GM23248 (cell line): Measurements from ENCODE around the gene ZDHHC1. TPM values are rescaled to one million over a fixed set of nuclear protein-coding genes. Genes with fewer than 3 reads are reported as not detected.

ENCODE experiments used
- DNase-seq: peaks from one replicate; pipeline ENCODE4 v3.0.0-alpha.2; 2015
- H2AFZ ChIP-seq: fragments of 200-600 bp; sonication (generic); 2 replicates; pipeline ENCODE4 v1.6.1; 2016; ENCODE audit warnings: antibody characterized with exemption
- H3F3A ChIP-seq: fragments of 200-600 bp; sonication (generic); 2 replicates; pipeline ENCODE4 v1.6.1; 2016; ENCODE audit warnings: mild to moderate bottlenecking, antibody characterized with exemption, mixed run types; ENCODE audit not compliant: insufficient read depth
- H3K27ac ChIP-seq: fragments of 200-600 bp; sonication (generic); 2 replicates; pipeline ENCODE4 v1.5.1; 2016; ENCODE audit warnings: mild to moderate bottlenecking
- H3K27me3 ChIP-seq: fragments of 200-600 bp; sonication (generic); replicated peaks from 2 replicates; pipeline ENCODE4 v1.6.1; 2016; ENCODE audit warnings: mild to moderate bottlenecking; ENCODE audit not compliant: insufficient read depth
- H3K36me3 ChIP-seq: fragments of 200-600 bp; sonication (generic); 2 replicates; pipeline ENCODE4 v1.6.1; 2016; ENCODE audit warnings: low read depth, mild to moderate bottlenecking
- H3K4me1 ChIP-seq: fragments of 200-600 bp; sonication (generic); 2 replicates; pipeline ENCODE4 v1.6.1; 2016; ENCODE audit warnings: mild to moderate bottlenecking; ENCODE audit not compliant: insufficient read depth
- H3K4me2 ChIP-seq: fragments of 200-600 bp; sonication (generic); one replicate; pipeline ENCODE4 v1.6.1; 2016; ENCODE audit warnings: mild to moderate bottlenecking; ENCODE audit not compliant: unreplicated experiment
- H3K4me3 ChIP-seq: fragments of 200-600 bp; sonication (generic); 2 replicates; pipeline ENCODE4 v1.5.1; 2016; ENCODE audit warnings: mild to moderate bottlenecking
- H3K79me2 ChIP-seq: fragments of 200-600 bp; sonication (generic); 2 replicates; pipeline ENCODE4 v1.6.1; 2016; ENCODE audit warnings: mild to moderate bottlenecking; ENCODE audit not compliant: insufficient read depth
- H3K9ac ChIP-seq: fragments of 200-600 bp; sonication (generic); 2 replicates; pipeline ENCODE4 v1.6.1; 2016; ENCODE audit warnings: mild to moderate bottlenecking
- H3K9me2 ChIP-seq: fragments of 200-600 bp; sonication (generic); 2 replicates; pipeline ENCODE4 v1.6.1; 2016; ENCODE audit warnings: mixed run types, mild to moderate bottlenecking, moderate library complexity; ENCODE audit not compliant: insufficient read depth
- H3K9me3 ChIP-seq: fragments of 200-600 bp; sonication (generic); one replicate; pipeline ENCODE4 v1.6.1; 2017; ENCODE audit warnings: low read depth
- H4K20me1 ChIP-seq: fragments of 200-600 bp; sonication (generic); 2 replicates; pipeline ENCODE4 v1.6.0; 2016; ENCODE audit not compliant: insufficient read depth
- EZH2 ChIP-seq: fragments of 200-600 bp; sonication (generic); IDR thresholded peaks from 2 replicates; pipeline ENCODE4 v1.6.1; 2018; ENCODE audit warnings: antibody characterized with exemption, mild to moderate bottlenecking; ENCODE audit not compliant: insufficient read depth, poor library complexity, severe bottlenecking
- EZH2phosphoT487 ChIP-seq: fragments of 200-600 bp; sonication (generic); IDR thresholded peaks from 2 replicates; pipeline ENCODE4 v1.6.1; 2018; ENCODE audit warnings: antibody characterized with exemption, moderate library complexity, mild to moderate bottlenecking, low read depth; ENCODE audit not compliant: insufficient read depth
- WGBS, 2 experiments: methylation state at CpG; one replicate each; pipeline ENCODE4 v1.1.6; 2015 to 2017; ENCODE audit warnings: low lambda C conversion rate in 2 of 2, low coverage in 1 of 2; ENCODE audit errors: missing lambda C conversion rate in 2 of 2; 5-methylcytosine and 5-hydroxymethylcytosine counted together
- in situ Hi-C: fragments of 300-500 bp; cut with MboI; formaldehyde crosslinking; loops from 2 replicates; pipeline ENCODE4 v1.15.0; 2020
- polyA plus RNA-seq: library from polyadenylated mRNA; unstranded; fragments of >200 nt; fragmentation: Nextera tagmentation; extraction: Ambion mirVana; gene quantifications from 2 replicates; pipeline ENCODE4 v1.2.1, GENCODE V29; 2016
- total RNA-seq: library from RNA; depleted of rRNA; stranded (reverse); fragments of >200 nt; shearing (Covaris generic); gene quantifications from 2 replicates; pipeline ENCODE4 v1.2.3, GENCODE V29; 2014

Gene ZDHHC1
- total and polyA plus RNA-seq, 2 experiments from 2014 or later = 9.2 to 10.9 TPM

DNA sequence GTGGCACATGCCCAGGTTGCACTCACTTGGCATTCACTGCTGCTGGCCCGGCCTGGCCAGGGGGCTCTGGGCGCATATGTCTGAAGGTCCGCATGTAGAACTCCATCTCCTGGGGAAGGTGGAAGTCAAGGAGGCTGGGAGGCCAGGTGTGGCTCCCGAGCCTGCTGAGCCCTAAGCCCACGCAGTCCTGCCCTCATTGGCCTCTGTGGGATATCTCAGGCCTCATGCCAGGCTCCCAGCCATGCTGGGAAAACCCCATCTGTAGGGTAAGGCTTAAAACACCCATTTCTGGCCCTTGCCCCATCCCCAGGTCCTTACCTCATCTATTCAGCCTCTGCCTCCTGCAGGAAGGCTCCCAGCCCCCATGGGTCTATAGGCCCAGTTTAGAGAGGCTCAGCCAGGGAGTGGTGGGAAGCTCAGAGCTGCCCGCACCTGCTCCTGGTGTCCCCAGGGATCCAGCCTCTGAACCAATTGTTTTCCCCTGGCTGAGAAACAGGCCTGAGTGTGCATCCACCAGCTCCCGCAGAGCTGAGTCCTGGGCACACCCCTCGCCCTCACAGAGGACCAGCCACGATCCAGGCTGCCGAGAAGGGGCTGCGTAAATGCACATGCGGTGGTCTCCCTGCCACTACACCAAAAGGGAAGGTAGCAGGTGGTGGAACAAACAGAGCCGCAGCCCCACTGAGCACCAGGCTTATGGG, 20.7 kb downstream of the ZDHHC1 start:
- H3K9ac ChIP-seq = peak overlapping the region; percentile 33; the same call in 1 of the 2 replicates
- no peak overlapping the region for H3K27ac ChIP-seq

DNA sequence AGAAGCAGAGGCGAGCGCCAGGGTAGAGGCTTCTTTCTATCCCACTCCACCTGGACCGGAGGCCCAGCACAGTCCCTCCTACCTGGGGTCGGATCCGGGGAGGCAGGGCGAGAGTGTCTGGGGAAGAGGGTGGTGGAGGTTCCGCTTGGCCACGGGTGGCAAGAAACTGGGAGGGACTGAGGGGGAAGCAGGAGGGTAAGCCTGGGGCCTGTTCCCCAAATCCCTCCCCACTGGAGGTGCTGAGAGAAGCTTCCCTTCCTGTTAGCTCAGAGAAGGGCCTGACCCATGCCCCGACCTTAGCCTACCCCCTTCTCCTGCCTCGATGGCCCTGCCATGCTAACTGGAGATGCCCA, 21.2 kb downstream of the ZDHHC1 start:
- DNase-seq = no peak
- TF ChIP-seq EZH2 = no peak
- no peak for TF ChIP-seq EZH2phosphoT487
- H3K79me2 ChIP-seq = no peaks in the 10 kb centered on the region
- no peak overlapping the region for H3K27ac ChIP-seq
- in situ Hi-C loops = no loop called here
- no peaks in the 10 kb centered on the region for H3K36me3 ChIP-seq
- no peak overlapping the region for H3K4me2 ChIP-seq
- H3K4me3 ChIP-seq = no peak overlapping the region
- no peaks in the 10 kb centered on the region for H3K9me3 ChIP-seq
- H3F3A ChIP-seq = no peaks in the 10 kb centered on the region
- no peaks in the 10 kb centered on the region for H3K27me3 ChIP-seq
- H4K20me1 ChIP-seq = no peaks in the 10 kb centered on the region
- peaks cover 6% of the 10 kb centered on the region; the same call in 1 of the 2 replicates for H3K4me1 ChIP-seq
- H3K9ac ChIP-seq = no peak overlapping the region
- no peaks in the 10 kb centered on the region for H3K9me2 ChIP-seq
- no peak overlapping the region for H2AFZ ChIP-seq
- 91 to 93% methylated on average over 10 of the region's 10 CpGs for WGBS, 2 experiments

More for the DNA sequence above, 20.7 kb downstream of the ZDHHC1 start:
- H2AFZ ChIP-seq = no peak overlapping the region
- no peaks in the 10 kb centered on the region for H3K9me3 ChIP-seq
- no peaks in the 10 kb centered on the region for H4K20me1 ChIP-seq
- H3K79me2 ChIP-seq = no peaks in the 10 kb centered on the region
- TF ChIP-seq EZH2phosphoT487 (no peak), EZH2 (no peak)
- peak; percentile 45 for DNase-seq
- WGBS, 2 experiments = 81 to 86% methylated on average over 13 of the region's 13 CpGs
- no peaks in the 10 kb centered on the region for H3K27me3 ChIP-seq
- no peak overlapping the region for H3K4me3 ChIP-seq
- in situ Hi-C loops = no loop called here
- no peaks in the 10 kb centered on the region for H3K36me3 ChIP-seq
- H3K9me2 ChIP-seq = no peaks in the 10 kb centered on the region
- H3K4me2 ChIP-seq = no peak overlapping the region
- H3K4me1 ChIP-seq = peaks cover 6% of the 10 kb centered on the region; the same call in 1 of the 2 replicates
- H3F3A ChIP-seq = no peaks in the 10 kb centered on the region

DNA sequence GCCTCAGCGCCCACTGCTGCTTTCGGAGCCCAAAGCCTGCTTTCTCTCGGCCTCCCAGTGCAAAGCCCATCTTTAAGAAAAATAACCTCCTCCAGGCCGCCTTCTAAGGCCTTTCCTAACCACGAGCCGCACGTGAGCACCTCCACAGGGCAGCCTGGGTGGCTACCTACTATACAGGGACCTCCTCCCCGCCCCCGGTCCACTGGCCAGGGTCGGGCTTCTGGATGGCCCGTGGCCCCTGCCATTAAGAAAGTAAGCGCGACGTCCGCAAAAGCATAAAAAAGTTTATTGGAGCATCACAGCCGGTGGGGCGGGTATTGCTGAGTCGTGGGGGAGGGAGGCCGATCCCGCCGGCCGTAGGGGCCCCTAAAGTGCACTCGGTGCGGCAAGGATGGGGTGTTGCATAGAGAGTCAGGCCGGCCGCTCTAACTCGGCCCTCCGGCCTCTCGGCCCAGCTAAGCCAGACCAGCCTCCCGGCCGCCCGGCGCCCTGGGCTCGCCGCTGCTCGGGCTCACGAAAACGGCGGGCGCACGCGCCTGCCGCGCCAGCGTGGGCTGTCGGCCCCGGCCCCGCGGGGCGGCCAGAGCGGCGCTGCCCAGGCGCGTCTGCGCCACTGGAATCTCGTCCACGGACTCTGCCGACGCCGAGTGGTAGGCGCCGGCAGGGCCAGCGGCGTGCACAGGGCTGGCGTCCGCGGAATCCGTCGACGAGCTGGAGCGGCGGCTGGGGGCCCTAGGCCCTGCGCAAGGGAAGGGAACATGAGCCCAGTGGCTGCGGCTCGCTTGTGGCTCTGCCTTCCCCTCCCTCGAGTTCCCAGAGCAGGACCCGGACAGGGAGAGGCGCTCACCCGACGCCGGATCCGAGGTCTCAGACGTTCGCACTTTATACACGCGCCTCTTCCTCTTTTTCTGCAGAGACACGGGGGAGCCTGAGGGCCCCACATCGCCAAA, 21.8 kb downstream of the ZDHHC1 start:
- H3F3A ChIP-seq = no peaks in the 10 kb centered on the region
- H3K27ac ChIP-seq = no peak overlapping the region
- no peak overlapping the region for H3K4me2 ChIP-seq
- no peaks in the 10 kb centered on the region for H3K79me2 ChIP-seq
- no peaks in the 10 kb centered on the region for H3K9me2 ChIP-seq
- peak; percentile 53 for DNase-seq
- peak overlapping the region; percentile 69; the same call in 1 of the 2 replicates for H3K9ac ChIP-seq
- H3K4me1 ChIP-seq = peaks cover 6% of the 10 kb centered on the region; the same call in 1 of the 2 replicates
- H4K20me1 ChIP-seq = no peaks in the 10 kb centered on the region
- H3K4me3 ChIP-seq = peak overlapping the region; percentile 54; the same call in 1 of the 2 replicates
- H3K9me3 ChIP-seq = no peaks in the 10 kb centered on the region
- in situ Hi-C loops = no loop called here
- H2AFZ ChIP-seq = peak overlapping the region; percentile 64
- no peaks in the 10 kb centered on the region for H3K27me3 ChIP-seq
- 21 to 22% methylated on average over 75 to 87 of the region's 88 CpGs for WGBS, 2 experiments
- TF ChIP-seq EZH2phosphoT487 (no peak), EZH2 (peak; percentile 55)
- H3K36me3 ChIP-seq = no peaks in the 10 kb centered on the region

DNA sequence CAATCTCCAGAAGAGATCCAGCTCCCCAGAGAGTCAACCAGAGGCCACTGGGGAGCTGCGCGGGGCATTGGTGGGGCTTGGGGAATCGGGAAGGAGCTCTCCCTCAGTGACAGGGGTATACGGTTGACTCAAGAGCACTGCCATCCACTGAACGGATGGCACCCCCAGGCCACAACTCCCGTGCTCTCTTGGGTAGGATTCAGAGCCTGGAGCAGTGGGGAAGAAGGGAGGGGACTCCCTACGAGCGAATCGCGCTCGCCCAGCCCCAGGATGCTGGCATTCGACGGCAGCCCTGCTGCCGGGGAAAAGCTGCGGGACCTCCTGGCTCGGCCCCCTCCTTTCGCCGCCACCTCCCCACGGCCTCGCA, 22.5 kb downstream of the ZDHHC1 start:
- Histone ChIP-seq H3K4me2 (peak overlapping the region; percentile 61), H3K9me3 (no peaks in the 10 kb centered on the region), H3K27ac (no peak overlapping the region), H4K20me1 (no peaks in the 10 kb centered on the region), H3K27me3 (no peaks in the 10 kb centered on the region), H3K9me2 (no peaks in the 10 kb centered on the region), H3K36me3 (no peaks in the 10 kb centered on the region), H3K79me2 (no peaks in the 10 kb centered on the region), H3K4me1 (peaks cover 6% of the 10 kb centered on the region; the same call in 1 of the 2 replicates), H3K9ac (peak overlapping the region; percentile 69), H2AFZ (peak overlapping the region; percentile 64), H3K4me3 (peak overlapping the region; percentile 54), H3F3A (no peaks in the 10 kb centered on the region)
- no peak for TF ChIP-seq EZH2phosphoT487
- no peak for DNase-seq
- 11 to 17% methylated on average over 18 of the region's 20 CpGs for WGBS, 2 experiments
- in situ Hi-C loops = no loop called here
